Measurements from ENCODE around the gene DUS2.

Gene DUS2

DNA sequence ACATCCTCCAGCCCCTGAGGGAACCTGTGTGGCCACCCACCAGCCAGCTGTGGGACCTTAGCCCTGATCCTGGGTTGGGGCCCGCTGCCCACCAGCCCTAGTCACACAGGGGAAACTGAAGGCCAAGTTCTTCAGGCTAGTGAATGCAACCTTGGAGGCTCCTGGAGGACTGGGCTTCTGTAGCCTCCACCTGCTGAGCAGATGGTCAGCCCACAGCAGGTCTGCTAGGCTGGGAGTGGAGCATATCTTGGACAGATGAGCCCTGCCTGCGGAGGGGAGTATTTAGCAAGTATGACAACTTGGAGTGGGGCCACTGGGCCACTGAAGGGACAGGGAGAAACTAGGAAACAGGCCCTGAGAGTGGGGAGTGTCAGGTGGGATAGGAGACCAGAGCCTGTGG, 46.9 kb upstream of the DUS2 start (continued):
- no peak for TF ChIP-seq ZNF394 (tag by site-specific recombination; IDR thresholded peaks at IDR 0.05; ENCODE audit: borderline replicate concordance)
- no peak for TF ChIP-seq KLF10 (tag by site-specific recombination; IDR thresholded peaks at IDR 0.05)

DNA sequence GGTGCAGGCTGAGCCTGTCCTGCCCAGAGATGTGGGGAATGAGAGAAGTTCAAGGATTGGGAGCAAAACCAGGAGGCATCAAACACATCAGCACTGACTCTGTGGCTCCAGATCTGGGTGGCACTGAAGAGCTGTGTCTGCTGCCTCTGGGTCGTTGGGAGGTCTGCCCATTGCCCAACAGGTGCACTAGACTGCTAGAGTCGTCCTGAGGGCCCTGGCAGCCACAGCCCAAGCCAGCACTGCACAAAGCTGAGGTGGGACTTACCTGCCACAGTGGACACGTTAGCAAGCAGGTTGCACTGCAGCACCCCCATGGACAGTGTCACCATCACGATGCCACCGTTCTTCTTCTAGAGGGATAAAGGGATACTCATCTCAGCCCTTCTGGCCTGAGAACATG, 46.1 kb upstream of the DUS2 start:
- no peaks in the 10 kb centered on the region for H3K9me3 ChIP-seq (ENCODE audit: control insufficient read depth, insufficient read depth, low read depth, low read length)
- TF ChIP-seq, protein P1, sequence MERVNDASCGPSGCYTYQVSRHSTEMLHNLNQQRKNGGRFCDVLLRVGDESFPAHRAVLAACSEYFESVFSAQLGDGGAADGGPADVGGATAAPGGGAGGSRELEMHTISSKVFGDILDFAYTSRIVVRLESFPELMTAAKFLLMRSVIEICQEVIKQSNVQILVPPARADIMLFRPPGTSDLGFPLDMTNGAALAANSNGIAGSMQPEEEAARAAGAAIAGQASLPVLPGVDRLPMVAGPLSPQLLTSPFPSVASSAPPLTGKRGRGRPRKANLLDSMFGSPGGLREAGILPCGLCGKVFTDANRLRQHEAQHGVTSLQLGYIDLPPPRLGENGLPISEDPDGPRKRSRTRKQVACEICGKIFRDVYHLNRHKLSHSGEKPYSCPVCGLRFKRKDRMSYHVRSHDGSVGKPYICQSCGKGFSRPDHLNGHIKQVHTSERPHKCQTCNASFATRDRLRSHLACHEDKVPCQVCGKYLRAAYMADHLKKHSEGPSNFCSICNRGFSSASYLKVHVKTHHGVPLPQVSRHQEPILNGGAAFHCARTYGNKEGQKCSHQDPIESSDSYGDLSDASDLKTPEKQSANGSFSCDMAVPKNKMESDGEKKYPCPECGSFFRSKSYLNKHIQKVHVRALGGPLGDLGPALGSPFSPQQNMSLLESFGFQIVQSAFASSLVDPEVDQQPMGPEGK (tag by site-specific recombination; IDR thresholded peaks at IDR 0.05), result no peak
- TF ChIP-seq ZNF211 (tag by site-specific recombination; IDR thresholded peaks at IDR 0.05; ENCODE audit: low read depth) (no peak), SP7 (tag by site-specific recombination; IDR thresholded peaks at IDR 0.05) (no peak), ZNF701 (tag by site-specific recombination; IDR thresholded peaks at IDR 0.05) (no peak), TCF7L2 (IDR thresholded peaks at IDR 0.05; ENCODE audit: borderline replicate concordance, low read depth, low read length) (no peak), ZNF610 (tag by site-specific recombination; IDR thresholded peaks at IDR 0.05; ENCODE audit: borderline replicate concordance) (no peak), ZBTB1 (tag by site-specific recombination; IDR thresholded peaks at IDR 0.05) (no peak)
- TF ChIP-seq, protein P2, sequence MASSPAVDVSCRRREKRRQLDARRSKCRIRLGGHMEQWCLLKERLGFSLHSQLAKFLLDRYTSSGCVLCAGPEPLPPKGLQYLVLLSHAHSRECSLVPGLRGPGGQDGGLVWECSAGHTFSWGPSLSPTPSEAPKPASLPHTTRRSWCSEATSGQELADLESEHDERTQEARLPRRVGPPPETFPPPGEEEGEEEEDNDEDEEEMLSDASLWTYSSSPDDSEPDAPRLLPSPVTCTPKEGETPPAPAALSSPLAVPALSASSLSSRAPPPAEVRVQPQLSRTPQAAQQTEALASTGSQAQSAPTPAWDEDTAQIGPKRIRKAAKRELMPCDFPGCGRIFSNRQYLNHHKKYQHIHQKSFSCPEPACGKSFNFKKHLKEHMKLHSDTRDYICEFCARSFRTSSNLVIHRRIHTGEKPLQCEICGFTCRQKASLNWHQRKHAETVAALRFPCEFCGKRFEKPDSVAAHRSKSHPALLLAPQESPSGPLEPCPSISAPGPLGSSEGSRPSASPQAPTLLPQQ (tag by site-specific recombination; IDR thresholded peaks at IDR 0.05), result no peak
- TF ChIP-seq, protein P3, sequence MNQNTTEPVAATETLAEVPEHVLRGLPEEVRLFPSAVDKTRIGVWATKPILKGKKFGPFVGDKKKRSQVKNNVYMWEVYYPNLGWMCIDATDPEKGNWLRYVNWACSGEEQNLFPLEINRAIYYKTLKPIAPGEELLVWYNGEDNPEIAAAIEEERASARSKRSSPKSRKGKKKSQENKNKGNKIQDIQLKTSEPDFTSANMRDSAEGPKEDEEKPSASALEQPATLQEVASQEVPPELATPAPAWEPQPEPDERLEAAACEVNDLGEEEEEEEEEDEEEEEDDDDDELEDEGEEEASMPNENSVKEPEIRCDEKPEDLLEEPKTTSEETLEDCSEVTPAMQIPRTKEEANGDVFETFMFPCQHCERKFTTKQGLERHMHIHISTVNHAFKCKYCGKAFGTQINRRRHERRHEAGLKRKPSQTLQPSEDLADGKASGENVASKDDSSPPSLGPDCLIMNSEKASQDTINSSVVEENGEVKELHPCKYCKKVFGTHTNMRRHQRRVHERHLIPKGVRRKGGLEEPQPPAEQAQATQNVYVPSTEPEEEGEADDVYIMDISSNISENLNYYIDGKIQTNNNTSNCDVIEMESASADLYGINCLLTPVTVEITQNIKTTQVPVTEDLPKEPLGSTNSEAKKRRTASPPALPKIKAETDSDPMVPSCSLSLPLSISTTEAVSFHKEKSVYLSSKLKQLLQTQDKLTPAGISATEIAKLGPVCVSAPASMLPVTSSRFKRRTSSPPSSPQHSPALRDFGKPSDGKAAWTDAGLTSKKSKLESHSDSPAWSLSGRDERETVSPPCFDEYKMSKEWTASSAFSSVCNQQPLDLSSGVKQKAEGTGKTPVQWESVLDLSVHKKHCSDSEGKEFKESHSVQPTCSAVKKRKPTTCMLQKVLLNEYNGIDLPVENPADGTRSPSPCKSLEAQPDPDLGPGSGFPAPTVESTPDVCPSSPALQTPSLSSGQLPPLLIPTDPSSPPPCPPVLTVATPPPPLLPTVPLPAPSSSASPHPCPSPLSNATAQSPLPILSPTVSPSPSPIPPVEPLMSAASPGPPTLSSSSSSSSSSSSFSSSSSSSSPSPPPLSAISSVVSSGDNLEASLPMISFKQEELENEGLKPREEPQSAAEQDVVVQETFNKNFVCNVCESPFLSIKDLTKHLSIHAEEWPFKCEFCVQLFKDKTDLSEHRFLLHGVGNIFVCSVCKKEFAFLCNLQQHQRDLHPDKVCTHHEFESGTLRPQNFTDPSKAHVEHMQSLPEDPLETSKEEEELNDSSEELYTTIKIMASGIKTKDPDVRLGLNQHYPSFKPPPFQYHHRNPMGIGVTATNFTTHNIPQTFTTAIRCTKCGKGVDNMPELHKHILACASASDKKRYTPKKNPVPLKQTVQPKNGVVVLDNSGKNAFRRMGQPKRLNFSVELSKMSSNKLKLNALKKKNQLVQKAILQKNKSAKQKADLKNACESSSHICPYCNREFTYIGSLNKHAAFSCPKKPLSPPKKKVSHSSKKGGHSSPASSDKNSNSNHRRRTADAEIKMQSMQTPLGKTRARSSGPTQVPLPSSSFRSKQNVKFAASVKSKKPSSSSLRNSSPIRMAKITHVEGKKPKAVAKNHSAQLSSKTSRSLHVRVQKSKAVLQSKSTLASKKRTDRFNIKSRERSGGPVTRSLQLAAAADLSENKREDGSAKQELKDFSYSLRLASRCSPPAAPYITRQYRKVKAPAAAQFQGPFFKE (tag by site-specific recombination; IDR thresholded peaks at IDR 0.05; ENCODE audit: borderline replicate concordance), result no peak
- TF ChIP-seq, protein P4, sequence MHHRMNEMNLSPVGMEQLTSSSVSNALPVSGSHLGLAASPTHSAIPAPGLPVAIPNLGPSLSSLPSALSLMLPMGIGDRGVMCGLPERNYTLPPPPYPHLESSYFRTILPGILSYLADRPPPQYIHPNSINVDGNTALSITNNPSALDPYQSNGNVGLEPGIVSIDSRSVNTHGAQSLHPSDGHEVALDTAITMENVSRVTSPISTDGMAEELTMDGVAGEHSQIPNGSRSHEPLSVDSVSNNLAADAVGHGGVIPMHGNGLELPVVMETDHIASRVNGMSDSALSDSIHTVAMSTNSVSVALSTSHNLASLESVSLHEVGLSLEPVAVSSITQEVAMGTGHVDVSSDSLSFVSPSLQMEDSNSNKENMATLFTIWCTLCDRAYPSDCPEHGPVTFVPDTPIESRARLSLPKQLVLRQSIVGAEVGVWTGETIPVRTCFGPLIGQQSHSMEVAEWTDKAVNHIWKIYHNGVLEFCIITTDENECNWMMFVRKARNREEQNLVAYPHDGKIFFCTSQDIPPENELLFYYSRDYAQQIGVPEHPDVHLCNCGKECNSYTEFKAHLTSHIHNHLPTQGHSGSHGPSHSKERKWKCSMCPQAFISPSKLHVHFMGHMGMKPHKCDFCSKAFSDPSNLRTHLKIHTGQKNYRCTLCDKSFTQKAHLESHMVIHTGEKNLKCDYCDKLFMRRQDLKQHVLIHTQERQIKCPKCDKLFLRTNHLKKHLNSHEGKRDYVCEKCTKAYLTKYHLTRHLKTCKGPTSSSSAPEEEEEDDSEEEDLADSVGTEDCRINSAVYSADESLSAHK (tag by site-specific recombination; IDR thresholded peaks at IDR 0.05), result no peak
- TF ChIP-seq, protein P5, sequence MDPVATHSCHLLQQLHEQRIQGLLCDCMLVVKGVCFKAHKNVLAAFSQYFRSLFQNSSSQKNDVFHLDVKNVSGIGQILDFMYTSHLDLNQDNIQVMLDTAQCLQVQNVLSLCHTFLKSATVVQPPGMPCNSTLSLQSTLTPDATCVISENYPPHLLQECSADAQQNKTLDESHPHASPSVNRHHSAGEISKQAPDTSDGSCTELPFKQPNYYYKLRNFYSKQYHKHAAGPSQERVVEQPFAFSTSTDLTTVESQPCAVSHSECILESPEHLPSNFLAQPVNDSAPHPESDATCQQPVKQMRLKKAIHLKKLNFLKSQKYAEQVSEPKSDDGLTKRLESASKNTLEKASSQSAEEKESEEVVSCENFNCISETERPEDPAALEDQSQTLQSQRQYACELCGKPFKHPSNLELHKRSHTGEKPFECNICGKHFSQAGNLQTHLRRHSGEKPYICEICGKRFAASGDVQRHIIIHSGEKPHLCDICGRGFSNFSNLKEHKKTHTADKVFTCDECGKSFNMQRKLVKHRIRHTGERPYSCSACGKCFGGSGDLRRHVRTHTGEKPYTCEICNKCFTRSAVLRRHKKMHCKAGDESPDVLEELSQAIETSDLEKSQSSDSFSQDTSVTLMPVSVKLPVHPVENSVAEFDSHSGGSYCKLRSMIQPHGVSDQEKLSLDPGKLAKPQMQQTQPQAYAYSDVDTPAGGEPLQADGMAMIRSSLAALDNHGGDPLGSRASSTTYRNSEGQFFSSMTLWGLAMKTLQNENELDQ (tag by site-specific recombination; IDR thresholded peaks at IDR 0.05; ENCODE audit: low read depth), result no peak
- H3K4me3 ChIP-seq (ENCODE audit: low read depth, low read length), result no peak overlapping the region
- ChIA-PET CTCF (interaction anchor here (0.7 kb wide), 1 partner anchor 87 kb away, joined by 3 read pairs; no protein-coding TSS in a partner anchor), POLR2A (no interaction called here)
- H3K27ac ChIP-seq (ENCODE audit: extremely low read depth, low read depth, low read length), result no peak overlapping the region
- no peaks in the 10 kb centered on the region for H3K36me3 ChIP-seq (ENCODE audit: control insufficient read depth in 2 of 2, insufficient read depth in 1 of 2, low read length in 2 of 2)
- H3K4me1 ChIP-seq (ENCODE audit: control insufficient read depth, insufficient read depth, low read length), result no peaks in the 10 kb centered on the region
